Neuron (in vitro differentiated cells): Measurements from ENCODE around the gene CCDC201.

Experiments
- H2AFZ ChIP-seq: one replicate; pipeline ENCODE4 v1.6.1; 2013; ENCODE audit warnings: low read depth, mild to moderate bottlenecking, inconsistent platforms, low read length, moderate library complexity
- H3K27me3 ChIP-seq: one replicate; pipeline ENCODE4 v1.6.1; 2013; ENCODE audit warnings: low read length; ENCODE audit not compliant: insufficient read depth
- H3K36me3 ChIP-seq: one replicate; pipeline ENCODE4 v1.6.1; 2013; ENCODE audit warnings: low read length; ENCODE audit not compliant: insufficient read depth
- H3K4me1 ChIP-seq: one replicate; pipeline ENCODE4 v1.6.1; 2013; ENCODE audit warnings: low read length; ENCODE audit not compliant: insufficient read depth
- H3K4me3 ChIP-seq: 2 replicates; pipeline ENCODE4 v1.5.1; 2013; ENCODE audit warnings: mild to moderate bottlenecking, low read length, moderate library complexity
- H3K9me3 ChIP-seq: one replicate; pipeline ENCODE4 v1.6.1; 2013; ENCODE audit warnings: low read length

CCDC201 gene

GRCh38 chr7:45873035-45873354 lies at the start of gene CCDC201:
TSS of gene CCDC201 (minus strand) at chr7:45873082. CDS start at chr7:45873007, 75 bp downstream.
- Histone ChIP-seq H3K36me3 (no peaks in the 10 kb centered on the region), H3K27me3 (no peaks in the 10 kb centered on the region), H3K9me3 (no peaks in the 10 kb centered on the region), H3K4me1 (no peaks in the 10 kb centered on the region), H3K4me3 (no peak within 1 kb of the TSS), H2AFZ (no peak within 1 kb of the TSS)

- Histone ChIP-seq H2AFZ (peak overlapping the region; percentile 93), H3K36me3 (no peaks in the 10 kb centered on the region), H3K4me3 (peak overlapping the region; percentile 65), H3K9me3 (no peaks in the 10 kb centered on the region), H3K4me1 (peaks cover 10% of the 10 kb centered on the region), H3K27me3 (peaks cover 38% of the 10 kb centered on the region)
These were observed 49.0 kb upstream of the CCDC201 start for GRCh38 chr7:45921699-45922519.

GRCh38 chr7:45921381-45921698 lies 48.5 kb upstream of the CCDC201 start:
- H3K4me1 ChIP-seq: peaks cover 10% of the 10 kb centered on the region
- no peaks in the 10 kb centered on the region for H3K36me3 ChIP-seq
- peaks cover 38% of the 10 kb centered on the region for H3K27me3 ChIP-seq
- peak overlapping the region; percentile 65 for H3K4me3 ChIP-seq
- peak overlapping the region; percentile 93 for H2AFZ ChIP-seq
- no peaks in the 10 kb centered on the region for H3K9me3 ChIP-seq

- Histone ChIP-seq H2AFZ (peak within 1 kb of the TSS; percentile 93), H3K9me3 (no peaks in the 10 kb centered on the region), H3K4me1 (peaks cover 10% of the 10 kb centered on the region), H3K27me3 (peaks cover 38% of the 10 kb centered on the region), H3K4me3 (peak within 1 kb of the TSS; percentile 65), H3K36me3 (no peaks in the 10 kb centered on the region)
These were observed 47.9 kb upstream of the CCDC201 start, which contains the start of gene IGFBP3 for GRCh38 chr7:45920502-45921380. TSS of gene IGFBP3 (minus strand) at chr7:45921272. CDS start at chr7:45921140, 132 bp downstream.

GRCh38 chr7:45919993-45920459 lies 47.1 kb upstream of the CCDC201 start:
- peaks cover 38% of the 10 kb centered on the region for H3K27me3 ChIP-seq
- H3K4me1 ChIP-seq: peaks cover 10% of the 10 kb centered on the region
- H3K36me3 ChIP-seq: no peaks in the 10 kb centered on the region
- no peak overlapping the region for H2AFZ ChIP-seq
- no peaks in the 10 kb centered on the region for H3K9me3 ChIP-seq
- H3K4me3 ChIP-seq: no peak overlapping the region

- no peaks in the 10 kb centered on the region for H3K36me3 ChIP-seq
- peaks cover 10% of the 10 kb centered on the region for H3K4me1 ChIP-seq
- peaks cover 38% of the 10 kb centered on the region for H3K27me3 ChIP-seq
- H3K9me3 ChIP-seq: no peaks in the 10 kb centered on the region
- H2AFZ ChIP-seq: no peak overlapping the region
- no peak overlapping the region for H3K4me3 ChIP-seq
These were observed 46.4 kb upstream of the CCDC201 start for GRCh38 chr7:45919231-45919784.

- H3K4me1 ChIP-seq: peaks cover 8% of the 10 kb centered on the region
- H3K9me3 ChIP-seq: no peaks in the 10 kb centered on the region
- H3K4me3 ChIP-seq: no peak overlapping the region
- H2AFZ ChIP-seq: no peak overlapping the region
- H3K36me3 ChIP-seq: no peaks in the 10 kb centered on the region
- peaks cover 38% of the 10 kb centered on the region for H3K27me3 ChIP-seq
These were observed 45.7 kb upstream of the CCDC201 start for GRCh38 chr7:45918556-45918955.

- Histone ChIP-seq H3K4me1 (peaks cover 8% of the 10 kb centered on the region), H3K27me3 (peaks cover 38% of the 10 kb centered on the region), H3K9me3 (no peaks in the 10 kb centered on the region), H2AFZ (no peak overlapping the region), H3K36me3 (no peaks in the 10 kb centered on the region), H3K4me3 (no peak overlapping the region)
These were observed 44.8 kb upstream of the CCDC201 start for GRCh38 chr7:45917658-45918057.

- Histone ChIP-seq H2AFZ (no peak overlapping the region), H3K4me3 (no peak overlapping the region), H3K27me3 (peaks cover 38% of the 10 kb centered on the region), H3K4me1 (peaks cover 8% of the 10 kb centered on the region), H3K9me3 (no peaks in the 10 kb centered on the region), H3K36me3 (no peaks in the 10 kb centered on the region)
These were observed 44.2 kb upstream of the CCDC201 start for GRCh38 chr7:45917064-45917463.

- H3K4me1 ChIP-seq: peaks cover 2% of the 10 kb centered on the region
- H2AFZ ChIP-seq: no peak overlapping the region
- no peaks in the 10 kb centered on the region for H3K36me3 ChIP-seq
- H3K27me3 ChIP-seq: peaks cover 26% of the 10 kb centered on the region
- no peaks in the 10 kb centered on the region for H3K9me3 ChIP-seq
- H3K4me3 ChIP-seq: no peak overlapping the region
These were observed 42.7 kb upstream of the CCDC201 start for GRCh38 chr7:45915606-45916005.

GRCh38 chr7:45914911-45915310 lies 42.0 kb upstream of the CCDC201 start:
- Histone ChIP-seq H3K4me1 (no peaks in the 10 kb centered on the region), H3K9me3 (no peaks in the 10 kb centered on the region), H3K4me3 (no peak overlapping the region), H3K36me3 (no peaks in the 10 kb centered on the region), H2AFZ (no peak overlapping the region), H3K27me3 (peaks cover 19% of the 10 kb centered on the region)

- H3K36me3 ChIP-seq: no peaks in the 10 kb centered on the region
- peaks cover 3% of the 10 kb centered on the region for H3K27me3 ChIP-seq
- no peak overlapping the region for H2AFZ ChIP-seq
- H3K4me1 ChIP-seq: no peaks in the 10 kb centered on the region
- H3K9me3 ChIP-seq: no peaks in the 10 kb centered on the region
- no peak overlapping the region for H3K4me3 ChIP-seq
These were observed 40.1 kb upstream of the CCDC201 start for GRCh38 chr7:45912972-45913371.

GRCh38 chr7:45911311-45911710 lies 38.4 kb upstream of the CCDC201 start:
- H3K36me3 ChIP-seq: no peaks in the 10 kb centered on the region
- no peaks in the 10 kb centered on the region for H3K9me3 ChIP-seq
- H2AFZ ChIP-seq: no peak overlapping the region
- H3K4me3 ChIP-seq: no peak overlapping the region
- no peaks in the 10 kb centered on the region for H3K27me3 ChIP-seq
- no peaks in the 10 kb centered on the region for H3K4me1 ChIP-seq
